Measurements from ENCODE around the gene ERLEC1.
"Not testable (repeated sequence)": the region's sequence is repeated elsewhere in the genome, so short reads cannot be mapped to it uniquely, and the experiment has no call there.

The ERLEC1 gene, protein sequence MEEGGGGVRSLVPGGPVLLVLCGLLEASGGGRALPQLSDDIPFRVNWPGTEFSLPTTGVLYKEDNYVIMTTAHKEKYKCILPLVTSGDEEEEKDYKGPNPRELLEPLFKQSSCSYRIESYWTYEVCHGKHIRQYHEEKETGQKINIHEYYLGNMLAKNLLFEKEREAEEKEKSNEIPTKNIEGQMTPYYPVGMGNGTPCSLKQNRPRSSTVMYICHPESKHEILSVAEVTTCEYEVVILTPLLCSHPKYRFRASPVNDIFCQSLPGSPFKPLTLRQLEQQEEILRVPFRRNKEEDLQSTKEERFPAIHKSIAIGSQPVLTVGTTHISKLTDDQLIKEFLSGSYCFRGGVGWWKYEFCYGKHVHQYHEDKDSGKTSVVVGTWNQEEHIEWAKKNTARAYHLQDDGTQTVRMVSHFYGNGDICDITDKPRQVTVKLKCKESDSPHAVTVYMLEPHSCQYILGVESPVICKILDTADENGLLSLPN

DNA sequence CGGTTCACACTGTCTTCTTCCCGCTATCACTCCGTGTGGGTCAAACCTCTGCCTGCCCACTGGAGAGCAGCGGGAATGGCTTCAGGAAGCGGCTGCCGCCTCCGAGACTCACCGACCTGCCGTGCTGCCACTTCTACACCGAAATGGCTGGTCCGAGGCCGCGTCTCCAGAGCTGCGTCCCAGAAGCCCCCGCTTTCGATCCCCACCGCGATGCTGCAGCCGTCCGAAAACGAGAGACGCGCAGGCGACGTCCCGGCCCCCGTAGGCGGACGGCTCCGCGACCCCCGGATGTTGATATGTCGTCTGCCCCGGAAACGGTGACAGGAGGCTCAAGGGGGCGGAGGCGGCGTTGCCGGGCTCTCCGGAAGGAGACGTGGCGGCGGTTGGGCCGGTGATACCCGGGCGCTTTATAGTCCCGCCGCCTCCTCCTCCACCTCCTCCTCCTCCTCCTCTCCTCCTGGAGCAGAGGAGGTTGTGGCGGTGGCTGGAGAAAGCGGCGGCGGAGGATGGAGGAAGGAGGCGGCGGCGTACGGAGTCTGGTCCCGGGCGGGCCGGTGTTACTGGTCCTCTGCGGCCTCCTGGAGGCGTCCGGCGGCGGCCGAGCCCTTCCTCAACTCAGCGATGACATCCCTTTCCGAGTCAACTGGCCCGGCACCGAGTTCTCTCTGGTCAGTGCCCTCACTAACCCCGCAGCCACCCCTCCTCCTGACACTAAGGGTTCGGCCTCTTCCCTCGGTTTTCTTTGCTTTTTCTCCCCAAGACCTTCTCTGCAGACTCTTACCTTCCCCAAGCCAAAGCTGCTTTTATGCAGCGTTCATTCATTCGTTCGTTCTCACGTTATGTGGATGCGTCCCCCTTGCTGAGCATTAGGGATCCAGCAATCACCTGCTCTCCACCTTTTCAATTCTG lies at the start of gene ERLEC1, which contains the start of gene ASB3:
Gene ERLEC1, plus strand, starts transcription at position 340 of the 909 bp plus-strand sequence. Its CDS starts 167 bp downstream, at position 507.
Gene ASB3, minus strand, starts transcription at position 249 of the 909 bp plus-strand sequence. CDS start 21,381 bp downstream, outside the sequence.
- DNase-seq, result peak; percentile 81

DNA sequence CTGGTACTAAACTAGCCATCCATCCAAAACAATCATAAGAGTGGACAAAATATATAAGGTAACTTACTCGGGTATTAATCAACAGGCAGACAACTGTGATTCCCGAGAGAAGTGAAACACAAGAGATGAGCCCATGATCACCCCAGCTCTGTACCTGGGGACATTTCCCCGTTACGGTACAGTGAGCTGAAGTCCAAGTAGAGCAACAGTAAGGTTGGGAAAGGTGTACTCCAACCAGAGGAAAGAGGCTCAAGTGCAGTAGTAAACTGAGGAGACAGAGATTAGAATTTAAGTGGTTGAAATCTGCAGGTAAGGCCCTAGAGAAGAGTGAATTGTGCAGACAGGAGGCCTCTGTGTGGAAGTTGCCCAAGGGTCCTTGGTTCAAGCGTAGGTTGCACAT lies 49.8 kb upstream of the ERLEC1 start:
- DNase-seq, result no peak

DNA sequence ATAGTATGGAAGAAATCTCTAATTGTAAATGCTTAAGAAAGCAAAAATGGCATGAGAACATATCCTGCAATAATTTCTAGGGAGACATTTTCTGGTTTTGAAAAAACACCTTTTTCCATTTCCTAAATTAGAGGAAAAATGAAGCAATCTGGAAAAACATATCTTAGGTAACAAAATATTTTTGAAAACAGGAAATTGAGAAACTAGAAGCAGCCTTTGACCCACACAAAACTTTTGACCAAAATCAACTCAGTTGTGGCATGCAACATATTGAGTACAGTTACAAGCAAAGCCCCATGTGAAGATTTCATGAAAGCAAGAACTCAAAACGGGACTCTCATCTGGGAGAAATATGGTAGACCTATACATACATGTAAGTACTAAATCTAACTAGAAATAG lies 47.8 kb upstream of the ERLEC1 start:
- no peak for DNase-seq

DNA sequence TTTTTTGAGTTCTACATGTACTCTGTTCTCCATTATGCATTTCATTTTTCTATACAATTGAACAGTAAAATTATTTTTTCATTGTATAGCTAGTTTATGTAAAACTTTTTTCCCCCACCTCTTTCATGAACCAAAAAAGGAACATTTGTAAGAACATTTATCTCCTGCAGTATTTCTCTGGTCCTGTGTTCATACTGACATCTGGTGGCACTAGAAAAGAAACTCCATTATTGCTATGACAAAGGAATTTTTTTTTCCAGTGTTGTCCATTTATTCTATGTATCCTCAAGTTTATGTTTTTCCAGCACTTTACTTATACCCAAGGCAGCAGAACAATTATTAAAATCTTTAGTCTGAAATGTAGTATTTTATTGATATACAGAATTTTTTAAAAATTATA lies 46.7 kb upstream of the ERLEC1 start:
- no peak for DNase-seq

DNA sequence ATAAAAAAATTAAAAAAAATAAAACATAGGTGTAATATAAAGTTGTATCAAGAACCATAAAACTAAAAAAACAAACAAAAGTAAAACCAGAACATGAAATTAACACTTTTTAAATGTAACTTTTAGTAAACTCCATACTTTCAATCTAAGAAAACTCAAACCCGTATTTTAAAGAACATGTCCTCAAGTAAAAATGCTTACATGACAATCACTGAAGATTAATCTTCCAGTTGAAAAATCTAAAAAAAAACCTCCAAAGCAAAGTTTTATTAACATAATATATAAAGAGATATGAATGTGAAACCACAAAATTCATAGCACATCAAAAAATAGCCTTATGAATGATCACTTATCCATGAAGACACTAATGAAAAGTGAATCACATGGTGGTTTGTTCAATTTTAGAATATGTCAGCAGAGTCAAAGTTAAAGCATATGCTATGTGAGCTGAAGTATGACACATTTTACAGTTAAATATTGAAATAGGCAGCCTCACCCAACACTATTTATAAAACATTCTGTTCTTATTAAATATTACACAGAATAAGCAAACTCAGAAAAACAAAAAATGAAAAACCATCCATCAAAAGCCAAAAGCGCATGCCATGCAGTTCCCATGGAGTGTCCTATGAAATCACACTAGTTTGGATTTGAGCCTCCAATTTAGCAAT lies 42.3 kb upstream of the ERLEC1 start:
- DNase-seq, result no peak

DNA sequence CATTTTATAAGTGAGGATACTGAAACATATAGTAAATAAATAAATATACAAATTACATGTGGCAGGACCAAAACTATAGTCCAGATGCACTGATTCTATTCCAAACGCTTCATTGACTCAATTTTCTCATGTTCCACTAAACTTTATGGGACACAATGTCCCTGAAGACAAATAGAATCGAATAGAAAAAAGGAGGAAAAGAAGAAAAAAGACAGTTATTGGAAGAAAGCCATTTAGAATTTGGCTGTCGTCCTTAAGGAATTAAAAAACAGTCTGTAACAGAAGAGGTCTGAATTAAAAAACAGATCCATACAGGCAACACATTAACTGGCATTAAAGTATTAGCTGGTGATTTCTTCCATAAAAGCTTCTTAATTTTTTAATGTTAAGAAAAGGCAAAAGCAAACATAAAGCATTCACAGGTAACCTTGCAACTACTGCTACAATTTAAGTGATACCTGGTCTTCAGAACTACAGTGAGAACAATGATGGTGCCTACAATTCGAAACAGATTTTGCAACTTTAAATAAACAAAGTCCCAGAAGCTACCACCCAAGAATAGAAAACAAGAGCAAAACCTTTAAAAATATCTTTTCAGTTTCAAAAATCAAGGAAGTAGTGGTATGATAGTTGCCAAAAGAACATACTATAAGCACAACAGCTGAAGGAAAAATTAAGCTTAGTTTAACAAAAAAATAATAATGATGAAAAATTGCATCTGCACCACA lies 36.6 kb upstream of the ERLEC1 start:
- no peak for DNase-seq

DNA sequence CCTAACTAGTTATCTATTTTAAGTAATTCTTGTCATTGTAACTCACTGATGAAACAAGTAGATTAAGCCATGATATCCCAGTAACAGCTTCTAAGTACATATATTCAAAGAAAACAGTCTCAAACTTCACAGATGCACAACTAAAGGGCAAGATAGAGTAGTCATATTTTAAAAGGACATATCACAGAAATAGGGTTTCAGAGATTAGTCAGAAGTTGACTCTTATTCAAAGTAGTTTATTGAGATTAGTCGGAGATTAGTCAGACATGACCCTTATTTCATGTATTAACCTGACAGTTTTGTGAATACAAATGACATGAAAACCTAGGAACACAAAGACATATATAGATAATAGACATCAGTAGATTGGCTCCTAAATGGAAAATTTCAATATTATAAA lies 35.1 kb upstream of the ERLEC1 start:
- DNase-seq, result no peak

DNA sequence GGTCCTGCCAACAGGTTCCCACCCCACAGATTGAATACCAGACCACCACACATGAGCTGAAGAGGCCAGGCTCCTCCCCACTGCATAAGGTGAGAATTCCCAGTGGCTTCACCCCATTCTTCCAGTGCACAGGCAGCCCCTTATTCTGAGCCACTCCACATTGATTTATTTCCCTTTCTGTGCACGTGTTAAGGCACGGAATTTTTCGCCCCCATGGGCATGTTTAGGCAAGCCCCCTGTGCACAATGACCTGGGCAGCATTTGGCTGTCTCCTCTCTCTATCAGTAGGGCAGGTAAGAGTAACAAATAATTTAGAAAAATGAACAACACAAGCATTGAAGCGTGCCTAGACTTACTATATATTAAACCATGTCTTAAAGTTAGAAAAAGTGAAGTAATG lies 34.5 kb upstream of the ERLEC1 start:
- DNase-seq, result no peak

DNA sequence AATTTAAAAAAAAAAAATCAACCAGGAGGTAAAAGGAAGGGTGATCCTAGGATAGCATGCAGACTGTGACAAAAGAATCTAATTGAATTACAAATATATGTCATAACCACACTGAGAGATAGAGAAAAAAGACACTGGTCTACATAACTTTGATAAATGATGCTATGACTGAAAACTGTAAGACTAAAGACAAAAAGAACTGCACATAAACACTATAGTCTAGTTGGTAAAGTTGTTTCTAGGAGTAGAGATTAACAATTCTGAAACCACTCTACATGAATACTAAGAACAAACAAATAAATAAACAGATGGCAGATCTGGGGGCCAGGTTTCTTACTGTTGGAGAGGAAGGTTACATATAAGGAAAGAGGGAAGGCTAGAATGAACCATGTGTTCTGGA lies 33.8 kb upstream of the ERLEC1 start:
- no peak for DNase-seq

DNA sequence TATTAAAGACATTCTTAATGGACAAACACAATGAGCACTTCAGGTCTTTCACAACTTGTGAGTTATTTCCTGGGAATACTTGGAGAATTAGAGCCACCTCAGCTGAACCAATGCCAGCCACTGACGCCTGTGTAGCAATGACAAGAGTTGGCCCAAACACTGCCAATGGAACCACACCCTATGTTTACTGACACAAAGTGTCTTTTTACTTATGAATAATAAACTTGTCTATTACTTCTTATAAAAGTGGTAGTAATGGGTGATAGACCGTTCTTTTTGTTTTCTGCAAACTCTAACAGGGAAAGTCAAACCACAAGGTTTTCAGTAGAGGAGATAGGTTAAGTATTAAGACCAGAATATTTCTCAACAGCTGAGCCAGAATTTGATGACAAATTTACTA lies 31.7 kb upstream of the ERLEC1 start:
- no peak for DNase-seq

DNA sequence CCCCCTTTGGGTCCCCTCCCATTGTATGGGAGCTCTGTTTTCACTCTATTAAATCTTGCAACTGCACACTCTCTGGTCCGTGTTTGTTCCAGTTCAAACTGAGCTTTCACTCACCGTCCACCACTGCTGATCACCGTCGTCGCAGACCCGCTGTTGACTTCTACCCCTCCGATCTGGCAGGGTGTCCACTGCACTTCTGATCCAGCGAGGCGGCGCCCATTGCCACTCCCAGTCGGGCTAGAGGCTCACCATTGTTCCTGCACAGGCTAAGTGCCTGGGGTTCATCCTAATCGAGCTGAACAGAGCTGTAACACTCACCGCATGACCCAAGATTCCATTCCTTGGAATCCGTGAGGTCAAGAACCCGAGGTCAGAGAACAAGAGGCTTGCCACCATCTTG lies 30.2 kb upstream of the ERLEC1 start:
- DNase-seq, result no peak

DNA sequence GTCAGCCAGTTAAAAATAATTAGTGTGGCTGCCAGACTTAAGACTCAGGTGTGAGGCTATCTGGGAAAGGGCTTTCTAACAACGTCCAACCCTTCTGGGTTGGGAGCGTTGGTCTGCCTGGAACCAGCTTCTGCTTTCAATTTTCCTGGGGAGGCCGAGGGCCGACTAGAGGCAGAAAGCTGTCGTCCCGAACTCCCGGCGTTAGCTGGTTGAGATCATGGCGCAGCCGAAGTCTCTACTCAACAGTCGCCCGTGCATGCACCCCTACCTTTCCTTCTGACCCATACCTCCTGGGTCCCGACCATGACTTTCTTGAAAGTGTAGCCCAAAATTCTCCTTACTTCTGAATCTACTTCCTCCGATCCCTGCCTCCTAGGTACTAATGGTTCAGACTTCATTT lies 29.6 kb upstream of the ERLEC1 start:
- DNase-seq, result not testable (repeated sequence)

DNA sequence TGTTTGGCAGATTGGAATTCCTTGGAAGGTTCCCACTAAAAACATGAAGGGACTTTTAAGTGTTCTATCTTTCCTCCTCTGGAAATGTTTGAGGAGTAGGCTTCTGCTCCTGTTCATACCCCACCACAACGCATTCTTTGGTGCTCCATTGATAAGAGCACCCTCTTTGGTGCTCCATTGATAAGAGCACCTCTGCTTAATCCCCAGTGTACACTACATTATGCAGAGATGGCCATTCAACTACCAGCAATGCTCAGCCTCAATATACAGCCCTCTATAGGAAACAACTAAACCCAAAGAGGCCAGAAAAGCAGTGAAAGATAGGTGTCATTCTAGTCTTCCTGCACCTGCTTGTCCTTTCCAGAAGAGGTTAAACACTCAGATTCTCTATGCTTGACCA lies 21.1 kb upstream of the ERLEC1 start:
- DNase-seq, result no peak

DNA sequence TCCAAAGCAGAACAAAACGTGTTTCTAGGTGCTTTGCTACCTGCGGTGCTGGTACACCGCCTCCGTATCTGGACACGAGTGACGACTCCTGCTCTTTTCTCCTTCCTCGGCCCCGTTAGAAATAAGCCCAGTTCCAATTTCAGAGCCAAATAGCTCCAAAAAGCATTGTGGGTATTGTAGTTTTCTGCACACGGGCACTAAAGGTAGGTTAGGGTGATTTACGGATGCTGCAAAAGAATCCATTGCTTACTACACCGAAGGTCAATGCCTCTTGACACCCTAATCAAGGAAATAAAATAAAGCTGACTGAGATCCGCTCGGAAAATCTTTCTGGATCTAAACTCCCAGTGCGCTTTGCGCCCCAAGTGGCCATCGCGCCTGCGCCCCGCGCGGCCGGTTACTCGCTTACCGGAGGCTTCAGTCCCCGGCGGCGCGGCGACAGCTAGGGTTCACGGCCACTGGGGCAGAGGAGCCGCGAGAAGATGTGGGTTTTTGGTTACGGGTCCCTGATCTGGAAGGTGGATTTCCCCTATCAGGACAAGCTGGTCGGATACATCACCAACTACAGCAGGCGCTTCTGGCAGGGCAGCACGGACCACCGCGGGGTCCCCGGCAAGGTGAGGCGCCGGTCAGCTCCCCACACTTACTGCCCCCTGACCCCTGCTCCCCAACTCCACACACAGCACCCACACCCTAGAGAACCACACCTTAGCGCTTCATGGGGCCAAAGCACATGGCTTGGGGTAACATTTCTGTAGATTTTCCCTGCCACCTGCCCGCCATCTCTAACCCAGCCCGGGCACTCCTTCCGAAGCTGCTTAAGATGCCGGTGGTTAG lies 19.2 kb upstream of the ERLEC1 start, which contains the start of gene CHAC2:
Gene CHAC2, plus strand, starts transcription at position 400 of the 837 bp plus-strand sequence. Its CDS starts 83 bp downstream, at position 483.
- DNase-seq, result peak; percentile 74

DNA sequence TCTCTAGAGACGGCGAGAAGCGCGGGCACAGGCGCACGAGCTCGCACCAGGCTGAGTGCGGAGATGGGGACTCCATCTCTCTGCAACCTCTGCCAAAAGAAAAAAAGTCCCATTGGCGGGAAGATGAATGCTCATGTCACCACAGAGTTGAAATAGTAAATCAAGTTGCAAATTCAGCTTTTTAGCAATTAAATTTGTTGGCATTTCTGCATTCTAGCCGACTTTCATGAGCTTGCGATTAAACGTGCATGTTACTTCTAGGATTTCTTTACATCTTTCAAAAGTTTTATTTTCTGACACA lies 18.7 kb upstream of the ERLEC1 start:
- DNase-seq, result no peak

DNA sequence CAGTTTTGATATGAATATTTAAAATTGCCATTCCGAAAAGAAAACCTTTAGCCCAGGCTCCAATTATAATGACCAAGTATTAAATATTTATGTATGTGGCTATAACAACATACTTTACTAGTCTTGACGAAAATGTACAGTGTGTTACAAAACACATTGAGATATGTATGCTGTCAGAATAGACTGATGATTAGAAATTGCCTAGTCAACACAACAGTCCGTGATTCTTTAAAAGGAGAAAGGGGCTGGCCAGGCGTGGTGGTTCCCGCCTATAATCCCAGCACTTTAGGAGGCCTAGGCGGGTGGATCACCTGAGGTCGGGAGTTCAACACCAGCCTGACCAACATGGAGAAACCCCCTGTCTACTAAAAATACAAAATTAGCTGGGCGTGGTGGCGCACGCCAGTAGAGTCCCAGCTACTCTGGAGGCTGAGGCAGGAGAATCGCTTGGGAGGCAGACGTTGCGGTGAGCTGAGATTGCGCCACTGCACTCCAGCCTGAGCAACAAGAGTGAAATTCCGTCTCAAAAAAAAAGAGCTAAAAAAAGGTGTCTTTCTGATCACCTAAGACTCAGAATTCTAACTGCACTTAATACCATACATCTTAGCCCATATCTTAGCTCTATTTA lies 17.4 kb upstream of the ERLEC1 start:
- no peak for DNase-seq

DNA sequence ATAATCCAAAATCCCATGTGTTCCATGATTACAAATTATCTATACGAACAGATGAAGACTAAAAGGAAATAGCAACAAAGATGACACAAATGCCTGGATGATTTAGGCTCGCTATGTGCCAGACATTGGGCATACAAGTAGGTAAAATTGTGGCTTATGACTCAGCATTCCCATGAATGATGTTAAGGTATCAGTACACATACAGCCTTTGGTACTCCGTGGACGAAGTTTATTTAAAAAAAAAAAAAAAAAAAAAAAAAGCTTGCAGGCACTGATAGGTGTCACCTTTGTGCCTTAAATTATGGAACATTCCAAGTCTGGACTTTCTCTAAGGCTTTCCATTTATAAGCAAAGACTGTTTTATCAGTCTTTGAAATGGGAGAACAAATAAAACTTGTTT lies 16.6 kb upstream of the ERLEC1 start:
- no peak for DNase-seq

DNA sequence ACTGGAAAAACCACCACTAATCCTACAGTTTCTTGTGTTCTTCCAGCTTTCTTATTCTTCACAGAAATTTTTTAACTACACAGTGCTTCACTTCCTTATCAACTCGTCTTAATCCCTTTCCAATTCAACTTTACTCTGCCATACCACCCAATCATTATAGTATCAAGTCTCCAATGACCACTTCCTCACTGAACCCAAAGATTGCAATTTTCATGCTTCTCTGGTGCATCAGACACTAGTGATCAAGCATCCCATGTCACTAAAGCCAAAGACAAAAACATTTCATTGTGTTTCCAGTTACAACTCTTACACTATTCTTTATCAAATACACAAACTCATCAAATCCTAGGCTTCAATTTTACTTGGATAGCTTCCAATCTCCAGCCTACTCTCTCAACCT lies 9.7 kb upstream of the ERLEC1 start:
- DNase-seq, result no peak

DNA sequence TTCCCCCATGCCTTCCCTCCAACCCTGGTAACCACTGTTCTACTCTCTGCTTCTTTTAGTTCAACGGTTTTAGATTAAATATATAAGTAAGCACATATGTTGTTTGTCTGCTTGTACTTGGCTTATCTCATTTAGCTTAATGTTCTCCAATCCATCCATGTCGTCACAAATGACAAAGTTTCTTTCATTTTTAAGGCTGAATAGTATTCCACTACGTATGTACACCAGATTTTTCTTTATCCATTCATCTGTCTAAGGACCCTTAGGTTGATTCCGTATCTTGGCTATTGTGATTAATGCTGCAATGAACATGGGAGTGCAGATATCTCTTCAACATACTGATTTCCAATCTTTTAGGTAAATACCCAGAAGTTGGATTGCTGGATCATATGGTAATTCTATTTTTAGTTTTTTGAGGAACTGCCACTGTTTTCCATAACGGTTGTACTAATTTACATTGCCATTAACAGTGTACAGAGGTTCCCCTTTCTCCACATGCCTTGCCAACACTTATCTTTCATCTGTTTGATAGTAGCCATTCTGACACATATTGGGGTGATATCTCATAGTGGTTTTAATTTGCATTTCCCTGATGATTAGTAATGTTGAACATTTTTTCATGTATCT lies 8.2 kb upstream of the ERLEC1 start:
- DNase-seq, result no peak

DNA sequence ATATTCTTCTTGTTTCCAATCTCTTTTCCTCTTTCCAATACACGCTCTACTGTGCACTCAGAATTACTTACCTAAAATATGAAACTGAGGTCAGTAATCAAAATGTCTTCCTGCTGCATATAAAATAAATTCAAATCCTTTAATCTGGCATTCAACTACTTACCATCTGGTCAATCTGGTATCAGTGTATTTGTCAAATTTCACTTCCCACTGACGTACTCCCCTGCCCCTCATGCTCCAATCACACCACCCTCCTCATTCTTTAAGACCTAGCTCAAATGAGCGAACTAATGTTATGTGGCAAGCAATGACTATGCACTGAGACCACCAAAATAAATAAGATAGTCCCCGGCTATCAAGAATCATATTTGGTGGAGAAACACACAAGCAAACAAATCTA lies 6.8 kb upstream of the ERLEC1 start:
- no peak for DNase-seq

DNA sequence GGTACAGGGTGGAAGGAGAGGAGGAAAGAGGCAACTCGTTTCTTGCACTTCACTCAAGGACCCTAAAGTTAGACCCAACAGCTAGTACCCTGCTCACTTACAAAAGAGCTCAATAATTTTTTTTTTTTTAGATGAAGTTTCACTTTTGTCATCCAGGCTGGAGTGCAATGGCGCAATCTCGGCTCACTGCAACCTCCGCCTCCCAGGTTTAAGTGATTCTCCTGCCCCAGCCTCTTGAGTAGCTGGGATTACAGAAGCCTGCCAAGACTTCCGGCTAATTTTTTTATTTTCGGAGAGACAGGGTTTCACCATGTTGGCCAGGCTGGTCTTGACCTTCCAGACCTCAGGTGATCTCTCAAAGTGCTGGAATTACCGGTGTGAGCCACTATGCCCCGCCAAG lies 4.2 kb upstream of the ERLEC1 start:
- DNase-seq, result no peak

Measured in NCI-H1436 (cell line).